Cardiac fibroblast (primary cell): ENCODE measurements around the gene GBP7.
A peak's percentile ranks its signal among the peaks of the same experiment; 100 is the strongest.
"Not testable (repeated sequence)": the region's sequence is repeated elsewhere in the genome, so short reads cannot be mapped to it uniquely, and the experiment has no call there.

ENCODE experiments used
- DNase-seq, 2 donors: peaks; one replicate each; pipeline versions ENCODE4 v3.0.0 to v3.0.0-alpha.2; 2010; ENCODE audit warnings: low read depth in 2 of 2
- H3K4me3 ChIP-seq, 2 donors: replicated peaks in 1 of 2; 1 replicate in 1 of 2; 2 replicates in 1 of 2; pipeline ENCODE4 v1.5.1; 2011; ENCODE audit warnings: low read depth in 2 of 2, low read length in 2 of 2, mild to moderate bottlenecking in 2 of 2, moderate library complexity in 1 of 2
- CTCF ChIP-seq: IDR thresholded peaks from one replicate; pipeline ENCODE4 v1.5.1; 2011; ENCODE audit warnings: low read depth, mild to moderate bottlenecking, low read length, inconsistent platforms

Gene GBP7

GRCh38 chr1:89175601-89176256 lies at the start of gene GBP7:
GBP7 (minus strand) TSS chr1:89176003; CDS start chr1:89171935, 4,068 bp downstream.
- no peak for TF ChIP-seq CTCF
- no peak for DNase-seq

GRCh38 chr1:89221341-89221740 lies 45.5 kb upstream of the GBP7 start:
- TF ChIP-seq CTCF: no peak
- no peak for DNase-seq
- no peak overlapping the region for H3K4me3 ChIP-seq

More at GRCh38 chr1:89175601-89176256, at the start of gene GBP7:
- no peak within 1 kb of the TSS for H3K4me3 ChIP-seq

- not testable (repeated sequence) for DNase-seq
Observed at GRCh38 chr1:89219851-89220250, 44.0 kb upstream of the GBP7 start.

GRCh38 chr1:89218941-89219340 lies 43.1 kb upstream of the GBP7 start:
- not testable (repeated sequence) for DNase-seq

More at GRCh38 chr1:89219851-89220250, 44.0 kb upstream of the GBP7 start:
- H3K4me3 ChIP-seq: not testable (repeated sequence)

GRCh38 chr1:89213347-89213746 lies 37.5 kb upstream of the GBP7 start:
- no peak for TF ChIP-seq CTCF
- no peak for DNase-seq
- no peak overlapping the region for H3K4me3 ChIP-seq

More at GRCh38 chr1:89218941-89219340, 43.1 kb upstream of the GBP7 start:
- H3K4me3 ChIP-seq: not testable (repeated sequence)

GRCh38 chr1:89211035-89211634 lies 35.3 kb upstream of the GBP7 start:
- TF ChIP-seq CTCF: no peak
- DNase-seq: no peak
- no peak overlapping the region for H3K4me3 ChIP-seq

- H3K4me3 ChIP-seq: no peak overlapping the region
- no peak for TF ChIP-seq CTCF
Observed at GRCh38 chr1:89206373-89206772, 30.6 kb upstream of the GBP7 start.

GRCh38 chr1:89203166-89203565 lies 27.4 kb upstream of the GBP7 start:
- H3K4me3 ChIP-seq: no peak overlapping the region
- no peak for TF ChIP-seq CTCF
- peak in 1 of 2 donors; percentile 9 for DNase-seq

More at GRCh38 chr1:89206373-89206772, 30.6 kb upstream of the GBP7 start:
- no peak for DNase-seq
